ENCODE data around the gene ZNF365.
"Not testable (repeated sequence)": the region's sequence is repeated elsewhere in the genome, so short reads cannot be mapped to it uniquely, and the experiment has no call there.

ZNF365 gene

DNA sequence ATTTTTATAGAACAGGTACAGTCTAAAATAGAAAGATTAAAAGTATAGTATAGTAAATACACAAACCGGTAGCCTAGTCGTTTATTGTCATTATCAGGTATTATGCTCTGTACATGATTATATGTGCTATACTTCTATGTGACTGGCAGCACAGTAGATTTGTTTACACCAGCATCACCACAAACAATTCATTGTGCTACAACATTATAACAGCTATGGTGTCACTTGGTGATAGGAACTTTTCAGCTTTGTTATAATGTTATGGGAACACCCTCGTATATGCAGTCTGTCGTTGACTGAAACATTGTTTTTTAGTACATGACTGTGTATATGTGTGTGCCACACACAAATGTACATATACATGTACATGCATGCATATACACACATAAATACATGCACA lies 19.1 kb downstream of the ZNF365 start:
- TF ChIP-seq, protein P1, sequence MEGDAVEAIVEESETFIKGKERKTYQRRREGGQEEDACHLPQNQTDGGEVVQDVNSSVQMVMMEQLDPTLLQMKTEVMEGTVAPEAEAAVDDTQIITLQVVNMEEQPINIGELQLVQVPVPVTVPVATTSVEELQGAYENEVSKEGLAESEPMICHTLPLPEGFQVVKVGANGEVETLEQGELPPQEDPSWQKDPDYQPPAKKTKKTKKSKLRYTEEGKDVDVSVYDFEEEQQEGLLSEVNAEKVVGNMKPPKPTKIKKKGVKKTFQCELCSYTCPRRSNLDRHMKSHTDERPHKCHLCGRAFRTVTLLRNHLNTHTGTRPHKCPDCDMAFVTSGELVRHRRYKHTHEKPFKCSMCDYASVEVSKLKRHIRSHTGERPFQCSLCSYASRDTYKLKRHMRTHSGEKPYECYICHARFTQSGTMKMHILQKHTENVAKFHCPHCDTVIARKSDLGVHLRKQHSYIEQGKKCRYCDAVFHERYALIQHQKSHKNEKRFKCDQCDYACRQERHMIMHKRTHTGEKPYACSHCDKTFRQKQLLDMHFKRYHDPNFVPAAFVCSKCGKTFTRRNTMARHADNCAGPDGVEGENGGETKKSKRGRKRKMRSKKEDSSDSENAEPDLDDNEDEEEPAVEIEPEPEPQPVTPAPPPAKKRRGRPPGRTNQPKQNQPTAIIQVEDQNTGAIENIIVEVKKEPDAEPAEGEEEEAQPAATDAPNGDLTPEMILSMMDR (conservative IDR thresholded peaks at IDR 0.05; ENCODE audit: control insufficient read depth, insufficient read depth, low read depth, low read length) = no peak
- no peak for DNase-seq (ENCODE audit: low read depth)

DNA sequence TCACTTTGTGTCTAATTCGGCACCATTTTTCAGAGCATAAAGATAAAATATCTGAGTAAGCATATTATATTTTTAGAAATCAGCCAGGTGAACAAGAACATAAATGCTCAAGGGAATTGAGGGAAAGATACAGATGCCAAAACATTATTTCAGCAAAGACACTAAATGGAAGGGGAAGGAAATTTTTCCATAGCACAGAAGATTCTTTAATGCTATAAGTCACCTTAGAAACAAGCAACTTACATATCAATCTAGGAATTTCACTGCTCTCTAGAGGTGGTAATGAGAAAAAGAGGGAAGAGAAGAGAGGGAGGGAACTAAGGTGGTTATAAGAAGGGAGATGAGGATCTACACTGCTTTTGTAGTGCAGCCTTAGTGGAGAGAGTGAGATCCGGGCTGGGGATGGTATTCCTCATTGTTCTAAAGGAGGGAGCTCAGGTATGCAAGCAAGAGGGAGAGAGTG lies 20.4 kb downstream of the ZNF365 start:
- no peak for DNase-seq (ENCODE audit: low read depth)
- TF ChIP-seq, protein P1 (conservative IDR thresholded peaks at IDR 0.05; ENCODE audit: control insufficient read depth, insufficient read depth, low read depth, low read length) = no peak
- no peak overlapping the region for H3K4me3 ChIP-seq (ENCODE audit: control insufficient read depth, low read depth, low read length)

More for the DNA sequence above, 19.1 kb downstream of the ZNF365 start:
- H3K4me3 ChIP-seq (ENCODE audit: control insufficient read depth, low read depth, low read length) = no peak overlapping the region

DNA sequence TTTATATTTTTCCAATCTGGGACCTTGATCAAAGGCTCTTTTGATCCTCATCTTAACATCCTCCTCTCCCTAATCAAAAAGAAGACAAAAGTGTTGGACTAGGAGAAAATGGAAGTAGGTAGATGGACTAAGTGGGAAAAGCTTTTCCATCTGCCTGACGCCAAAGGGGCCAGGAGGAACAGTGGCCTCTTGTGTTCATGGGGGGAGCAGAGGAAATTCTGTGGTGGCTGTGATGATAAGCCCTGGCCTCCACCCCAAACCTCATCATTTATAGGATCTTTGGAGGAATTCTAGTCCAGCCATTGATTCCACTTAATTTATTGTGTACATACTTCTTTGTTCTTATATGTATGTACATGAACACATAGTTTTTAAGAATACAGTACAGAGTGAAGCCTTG lies 21.7 kb downstream of the ZNF365 start:
- no peak overlapping the region for H3K4me3 ChIP-seq (ENCODE audit: control insufficient read depth, low read depth, low read length)
- TF ChIP-seq, protein P1 (conservative IDR thresholded peaks at IDR 0.05; ENCODE audit: control insufficient read depth, insufficient read depth, low read depth, low read length) = no peak

DNA sequence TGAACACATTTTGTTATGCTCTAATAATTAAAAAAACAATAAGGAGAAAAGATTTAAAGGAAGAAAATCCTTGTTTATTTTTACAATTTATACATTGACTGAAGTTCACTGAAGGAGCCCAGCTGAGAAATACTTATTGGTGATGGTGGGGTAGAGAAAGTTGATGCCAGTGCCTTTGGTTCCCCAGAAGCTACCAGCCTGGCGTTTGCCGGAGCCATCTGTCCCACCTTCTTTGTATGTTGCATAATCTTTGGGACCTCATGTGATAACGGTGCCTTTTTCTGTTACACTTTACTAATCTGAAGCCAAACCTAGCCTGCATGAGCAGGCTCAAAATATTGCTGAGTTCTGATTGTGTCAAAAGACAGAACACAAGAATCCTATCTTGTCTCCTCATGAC lies 22.7 kb downstream of the ZNF365 start:
- DNase-seq (ENCODE audit: low read depth) = no peak
- H3K4me3 ChIP-seq (ENCODE audit: control insufficient read depth, low read depth, low read length) = no peak overlapping the region
- TF ChIP-seq, protein P1 (conservative IDR thresholded peaks at IDR 0.05; ENCODE audit: control insufficient read depth, insufficient read depth, low read depth, low read length) = no peak

More for the DNA sequence above, 21.7 kb downstream of the ZNF365 start:
- no peak for DNase-seq (ENCODE audit: low read depth)

DNA sequence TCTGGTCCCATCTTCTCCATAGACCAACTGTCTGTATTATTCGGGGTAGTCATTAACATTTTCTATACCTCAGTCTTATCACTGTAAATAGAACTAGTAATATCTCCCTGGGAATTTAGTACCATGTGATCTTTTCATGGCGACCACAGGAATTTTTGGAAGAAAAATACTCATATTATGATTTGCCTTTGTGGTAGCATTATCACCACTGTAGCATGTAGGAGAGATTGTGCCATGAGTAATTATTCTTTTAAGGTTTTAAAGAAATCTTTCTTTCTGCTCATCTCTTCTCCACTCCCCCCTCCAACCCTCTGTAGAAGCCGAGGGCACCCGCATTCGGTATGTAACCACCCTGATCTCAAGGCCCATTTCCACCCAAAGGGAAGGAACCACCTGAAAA lies 25.0 kb downstream of the ZNF365 start:
- DNase-seq (ENCODE audit: low read depth) = peak; percentile 6
- H3K4me3 ChIP-seq (ENCODE audit: control insufficient read depth, low read depth, low read length) = no peak overlapping the region
- TF ChIP-seq, protein P1 (conservative IDR thresholded peaks at IDR 0.05; ENCODE audit: control insufficient read depth, insufficient read depth, low read depth, low read length) = no peak

DNA sequence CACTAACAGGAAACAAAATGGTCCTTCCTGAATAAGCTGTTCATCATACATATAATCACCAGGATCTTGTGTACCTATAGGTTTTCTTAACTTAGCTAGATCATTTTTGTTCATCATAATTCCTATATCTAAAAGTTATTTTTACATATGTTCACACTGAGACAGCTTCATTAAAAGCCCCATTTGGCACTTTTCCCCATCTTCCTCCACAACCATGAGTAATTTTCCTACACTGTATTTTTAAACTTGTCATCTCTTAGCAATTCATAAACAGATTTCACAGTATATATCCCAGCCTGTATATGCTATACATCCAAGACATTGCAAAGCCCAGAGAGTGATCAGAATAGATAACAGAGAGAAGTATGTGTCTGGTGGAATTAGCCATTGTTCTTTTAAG lies 28.3 kb downstream of the ZNF365 start:
- peak; percentile 30 for DNase-seq (ENCODE audit: low read depth)
- TF ChIP-seq, protein P1 (conservative IDR thresholded peaks at IDR 0.05; ENCODE audit: control insufficient read depth, insufficient read depth, low read depth, low read length) = no peak
- H3K4me3 ChIP-seq (ENCODE audit: control insufficient read depth, low read depth, low read length) = no peak overlapping the region

DNA sequence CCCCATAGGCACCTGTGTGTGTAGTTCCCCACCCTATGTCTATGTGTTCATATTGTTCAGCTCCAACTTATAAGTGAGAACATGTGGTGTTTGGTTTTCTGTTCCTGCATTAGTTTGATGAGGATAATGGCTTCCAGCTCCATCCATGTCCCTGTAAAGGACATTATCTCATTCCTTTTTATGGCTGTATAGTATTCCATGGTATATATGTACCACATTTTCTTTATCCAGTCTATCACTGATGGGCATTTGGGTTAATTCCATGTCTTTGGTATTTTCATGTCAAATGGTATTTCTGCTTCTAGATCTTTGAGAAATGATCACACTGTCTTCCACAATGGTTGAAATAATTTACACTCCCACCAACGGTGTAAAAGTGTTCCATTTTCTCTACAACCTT lies 36.4 kb downstream of the ZNF365 start:
- not testable (repeated sequence) for H3K4me3 ChIP-seq (ENCODE audit: control insufficient read depth, low read depth, low read length); DNase-seq (ENCODE audit: low read depth)

DNA sequence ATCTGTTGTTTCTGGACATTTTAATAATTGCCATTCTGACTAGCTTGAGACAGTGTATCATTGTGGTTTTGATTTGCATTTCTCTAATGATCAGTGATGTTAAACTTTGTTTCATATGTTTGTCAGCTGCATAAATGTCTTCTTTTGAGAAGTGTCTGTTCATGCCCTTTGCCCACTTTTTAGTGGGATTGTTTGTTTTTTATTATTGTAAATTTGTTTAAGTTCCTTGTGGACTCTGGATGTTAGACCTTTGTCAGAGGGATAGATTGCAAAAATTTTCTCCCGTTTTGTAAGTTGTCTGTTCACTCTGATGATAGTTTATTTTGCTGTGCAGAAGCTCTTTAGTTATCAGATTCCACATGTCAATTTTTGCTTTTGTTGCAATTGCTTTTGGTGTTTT lies 36.8 kb downstream of the ZNF365 start:
- H3K4me3 ChIP-seq (ENCODE audit: control insufficient read depth, low read depth, low read length); DNase-seq (ENCODE audit: low read depth): not testable (repeated sequence)
